PFSK-1 (cell line): Measurements from ENCODE around the gene SLC22A13.

Experiments used
- FOXP2 ChIP-seq: optimal IDR thresholded peaks from 2 replicates; pipeline ENCODE3; 2011; ENCODE audit warnings: borderline replicate concordance, control low read depth, inconsistent platforms; ENCODE audit not compliant: insufficient read depth; ENCODE audit errors: extremely low read length, extremely low read depth
- POLR2AphosphoS5 ChIP-seq: IDR thresholded peaks from 2 replicates; pipeline ENCODE4 v1.6.1; 2012; ENCODE audit warnings: low read depth, mild to moderate bottlenecking, control low read depth, low read length, moderate library complexity
- REST ChIP-seq, 2 experiments: IDR thresholded peaks; 2 replicates each; pipeline versions ENCODE4 v1.6.1 to v1.8.0; 2011 to 2012; ENCODE audit warnings: low read depth in 2 of 2, low read length in 2 of 2, control low read depth in 1 of 2, inconsistent platforms in 1 of 2, mild to moderate bottlenecking in 1 of 2, moderate library complexity in 1 of 2; ENCODE audit not compliant: insufficient read depth in 1 of 2
- SIN3A ChIP-seq: IDR thresholded peaks from 2 replicates; pipeline ENCODE4 v1.6.1; 2012; ENCODE audit warnings: mild to moderate bottlenecking, low read length, moderate library complexity, borderline replicate concordance; ENCODE audit not compliant: insufficient read depth
- TAF1 ChIP-seq: IDR thresholded peaks from 2 replicates; pipeline ENCODE4 v1.6.1; 2012; ENCODE audit warnings: low read length, control low read depth, borderline replicate concordance; ENCODE audit not compliant: insufficient read depth

The SLC22A13 gene

GRCh38 chr3:38260474-38260873 is 5.1 kb upstream of the SLC22A13 start:
- TF ChIP-seq POLR2AphosphoS5 (no peak), TAF1 (no peak), REST (IDR thresholded peaks at IDR 0.05; ENCODE audit: insufficient read depth in 1 of 2, low read depth in 2 of 2, low read length in 2 of 2) (no peak), FOXP2 (no peak), SIN3A (no peak)

- TF ChIP-seq POLR2AphosphoS5 = no peak
- TF ChIP-seq FOXP2 = no peak
- TF ChIP-seq REST (IDR thresholded peaks at IDR 0.05; ENCODE audit: insufficient read depth in 1 of 2, low read depth in 2 of 2, low read length in 2 of 2) = no peak
- TF ChIP-seq SIN3A = no peak
- no peak for TF ChIP-seq TAF1
Observed at GRCh38 chr3:38264353-38264771, 1.2 kb upstream of the SLC22A13 start.

- no peak for TF ChIP-seq TAF1
Observed at GRCh38 chr3:38264779-38265178, 833 bp upstream of the SLC22A13 start.

- TF ChIP-seq SIN3A (no peak), TAF1 (no peak), REST (IDR thresholded peaks at IDR 0.05; ENCODE audit: insufficient read depth in 1 of 2, low read depth in 2 of 2, low read length in 2 of 2) (no peak), FOXP2 (no peak)
Observed at GRCh38 chr3:38266810-38267209, 1.2 kb downstream of the SLC22A13 start.

- TF ChIP-seq SIN3A (no peak), TAF1 (no peak), FOXP2 (no peak), REST (IDR thresholded peaks at IDR 0.05; ENCODE audit: insufficient read depth in 1 of 2, low read depth in 2 of 2, low read length in 2 of 2) (no peak), POLR2AphosphoS5 (no peak)
Observed at GRCh38 chr3:38267662-38268061, 2.0 kb downstream of the SLC22A13 start.

- TF ChIP-seq TAF1 (no peak), SIN3A (no peak), REST (IDR thresholded peaks at IDR 0.05; ENCODE audit: insufficient read depth in 1 of 2, low read depth in 2 of 2, low read length in 2 of 2) (no peak), FOXP2 (no peak), POLR2AphosphoS5 (no peak)
Observed at GRCh38 chr3:38268087-38268486, 2.5 kb downstream of the SLC22A13 start.
